Measurements from ENCODE around the gene ASAH2B.
"Not testable (repeated sequence)": the region's sequence is repeated elsewhere in the genome, so short reads cannot be mapped to it uniquely, and the experiment has no call there.

DNA sequence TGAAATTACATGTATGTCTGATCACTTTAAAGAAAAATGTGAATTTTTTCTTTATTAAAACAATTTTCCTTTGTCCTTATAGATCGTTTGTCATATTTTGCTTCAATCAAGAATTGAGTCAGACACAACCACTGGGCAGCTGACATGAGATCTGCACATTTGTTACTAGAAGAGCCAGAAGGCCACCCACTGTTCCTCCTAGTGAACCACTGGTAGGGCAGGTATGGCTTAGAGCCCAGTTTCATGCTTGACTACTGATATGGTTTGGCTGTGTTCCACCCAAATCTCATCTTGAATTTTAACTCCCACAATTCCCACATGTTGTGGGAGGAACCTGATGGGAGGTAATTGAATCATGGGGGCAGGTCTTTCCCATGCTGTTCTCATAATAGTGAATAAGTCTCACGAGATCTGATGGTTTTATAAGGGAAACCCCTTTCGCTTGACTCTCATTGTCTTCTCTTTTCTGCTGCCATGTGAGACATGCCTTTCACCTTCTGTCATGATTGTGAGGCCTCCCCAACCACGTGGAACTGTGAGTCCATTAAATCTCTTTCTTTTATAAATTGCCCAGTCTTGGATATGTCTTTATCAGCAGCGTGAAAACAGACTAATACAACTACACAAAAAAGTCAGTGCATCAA, 35.2 kb upstream of the ASAH2B start:
- TF ChIP-seq, protein P1, sequence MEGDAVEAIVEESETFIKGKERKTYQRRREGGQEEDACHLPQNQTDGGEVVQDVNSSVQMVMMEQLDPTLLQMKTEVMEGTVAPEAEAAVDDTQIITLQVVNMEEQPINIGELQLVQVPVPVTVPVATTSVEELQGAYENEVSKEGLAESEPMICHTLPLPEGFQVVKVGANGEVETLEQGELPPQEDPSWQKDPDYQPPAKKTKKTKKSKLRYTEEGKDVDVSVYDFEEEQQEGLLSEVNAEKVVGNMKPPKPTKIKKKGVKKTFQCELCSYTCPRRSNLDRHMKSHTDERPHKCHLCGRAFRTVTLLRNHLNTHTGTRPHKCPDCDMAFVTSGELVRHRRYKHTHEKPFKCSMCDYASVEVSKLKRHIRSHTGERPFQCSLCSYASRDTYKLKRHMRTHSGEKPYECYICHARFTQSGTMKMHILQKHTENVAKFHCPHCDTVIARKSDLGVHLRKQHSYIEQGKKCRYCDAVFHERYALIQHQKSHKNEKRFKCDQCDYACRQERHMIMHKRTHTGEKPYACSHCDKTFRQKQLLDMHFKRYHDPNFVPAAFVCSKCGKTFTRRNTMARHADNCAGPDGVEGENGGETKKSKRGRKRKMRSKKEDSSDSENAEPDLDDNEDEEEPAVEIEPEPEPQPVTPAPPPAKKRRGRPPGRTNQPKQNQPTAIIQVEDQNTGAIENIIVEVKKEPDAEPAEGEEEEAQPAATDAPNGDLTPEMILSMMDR (IDR thresholded peaks at IDR 0.05) = not testable (repeated sequence)
- TF ChIP-seq POLR2A, POLR2AphosphoS5 (IDR thresholded peaks at IDR 0.05): not testable (repeated sequence)
